Ishikawa (cell line): ENCODE data around the gene JMJD1C.

Experiments
- CEBPB ChIP-seq: IDR thresholded peaks from 2 replicates; pipeline ENCODE4 v1.6.1; 2012
- CREB1 ChIP-seq: IDR thresholded peaks from 2 replicates; pipeline ENCODE4 v1.6.1; 2012; ENCODE audit warnings: low read depth
- EGR1 ChIP-seq: IDR thresholded peaks from 2 replicates; pipeline ENCODE4 v1.6.1; 2012
- EP300 ChIP-seq: IDR thresholded peaks from 2 replicates; pipeline ENCODE4 v1.6.1; 2012; ENCODE audit warnings: borderline replicate concordance
- FOXM1 ChIP-seq: IDR thresholded peaks from 2 replicates; pipeline ENCODE4 v1.6.1; 2012; ENCODE audit warnings: low read depth, borderline replicate concordance
- MAX ChIP-seq: IDR thresholded peaks from 2 replicates; pipeline ENCODE4 v1.6.1; 2012
- NFIC ChIP-seq: IDR thresholded peaks from 2 replicates; pipeline ENCODE4 v1.6.1; 2012
- RAD21 ChIP-seq: IDR thresholded peaks from 2 replicates; pipeline ENCODE4 v1.6.1; 2012; ENCODE audit warnings: low read depth
- TAF1 ChIP-seq: IDR thresholded peaks from 2 replicates; pipeline ENCODE4 v1.6.1; 2012; ENCODE audit warnings: low read depth, mild to moderate bottlenecking
- TCF12 ChIP-seq: IDR thresholded peaks from 2 replicates; pipeline ENCODE4 v1.6.1; 2012; ENCODE audit warnings: low read depth
- TEAD4 ChIP-seq: IDR thresholded peaks from 2 replicates; pipeline ENCODE4 v1.6.1; 2012
- USF1 ChIP-seq: IDR thresholded peaks from 2 replicates; pipeline ENCODE4 v1.6.1; 2012
- YY1 ChIP-seq: IDR thresholded peaks from 2 replicates; pipeline ENCODE4 v1.6.1; 2012; ENCODE audit warnings: low read depth
- ZBTB7A ChIP-seq: IDR thresholded peaks from 2 replicates; pipeline ENCODE4 v1.6.1; 2012; ENCODE audit warnings: low read depth
- TF ChIP-seq, protein P1 (sequence below): IDR thresholded peaks from 2 replicates; pipeline ENCODE4 v1.6.1; 2012; ENCODE audit warnings: low read depth, mild to moderate bottlenecking

JMJD1C gene

GRCh38 chr10:63348245-63348850 lies 117.4 kb downstream of the JMJD1C start:
- TF ChIP-seq CEBPB (no peak), NFIC (no peak), EGR1 (no peak), FOXM1 (no peak)

- TF ChIP-seq EGR1 (no peak), EP300 (no peak), MAX (no peak), ZBTB7A (no peak), RAD21 (no peak), TAF1 (no peak), TEAD4 (no peak), NFIC (no peak)
- TF ChIP-seq, protein P1, sequence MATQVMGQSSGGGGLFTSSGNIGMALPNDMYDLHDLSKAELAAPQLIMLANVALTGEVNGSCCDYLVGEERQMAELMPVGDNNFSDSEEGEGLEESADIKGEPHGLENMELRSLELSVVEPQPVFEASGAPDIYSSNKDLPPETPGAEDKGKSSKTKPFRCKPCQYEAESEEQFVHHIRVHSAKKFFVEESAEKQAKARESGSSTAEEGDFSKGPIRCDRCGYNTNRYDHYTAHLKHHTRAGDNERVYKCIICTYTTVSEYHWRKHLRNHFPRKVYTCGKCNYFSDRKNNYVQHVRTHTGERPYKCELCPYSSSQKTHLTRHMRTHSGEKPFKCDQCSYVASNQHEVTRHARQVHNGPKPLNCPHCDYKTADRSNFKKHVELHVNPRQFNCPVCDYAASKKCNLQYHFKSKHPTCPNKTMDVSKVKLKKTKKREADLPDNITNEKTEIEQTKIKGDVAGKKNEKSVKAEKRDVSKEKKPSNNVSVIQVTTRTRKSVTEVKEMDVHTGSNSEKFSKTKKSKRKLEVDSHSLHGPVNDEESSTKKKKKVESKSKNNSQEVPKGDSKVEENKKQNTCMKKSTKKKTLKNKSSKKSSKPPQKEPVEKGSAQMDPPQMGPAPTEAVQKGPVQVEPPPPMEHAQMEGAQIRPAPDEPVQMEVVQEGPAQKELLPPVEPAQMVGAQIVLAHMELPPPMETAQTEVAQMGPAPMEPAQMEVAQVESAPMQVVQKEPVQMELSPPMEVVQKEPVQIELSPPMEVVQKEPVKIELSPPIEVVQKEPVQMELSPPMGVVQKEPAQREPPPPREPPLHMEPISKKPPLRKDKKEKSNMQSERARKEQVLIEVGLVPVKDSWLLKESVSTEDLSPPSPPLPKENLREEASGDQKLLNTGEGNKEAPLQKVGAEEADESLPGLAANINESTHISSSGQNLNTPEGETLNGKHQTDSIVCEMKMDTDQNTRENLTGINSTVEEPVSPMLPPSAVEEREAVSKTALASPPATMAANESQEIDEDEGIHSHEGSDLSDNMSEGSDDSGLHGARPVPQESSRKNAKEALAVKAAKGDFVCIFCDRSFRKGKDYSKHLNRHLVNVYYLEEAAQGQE, result no peak
Measured at GRCh38 chr10:63346015-63346441, 119.7 kb downstream of the JMJD1C start.

GRCh38 chr10:63344269-63344668 lies 121.5 kb downstream of the JMJD1C start:
- no peak for TF ChIP-seq CEBPB
- TF ChIP-seq, protein P1, result no peak

- TF ChIP-seq MAX (no peak), USF1 (no peak), EGR1 (no peak), YY1 (no peak), TCF12 (no peak), CEBPB (no peak)
Measured at GRCh38 chr10:63343476-63343875, 122.3 kb downstream of the JMJD1C start.

DNA sequence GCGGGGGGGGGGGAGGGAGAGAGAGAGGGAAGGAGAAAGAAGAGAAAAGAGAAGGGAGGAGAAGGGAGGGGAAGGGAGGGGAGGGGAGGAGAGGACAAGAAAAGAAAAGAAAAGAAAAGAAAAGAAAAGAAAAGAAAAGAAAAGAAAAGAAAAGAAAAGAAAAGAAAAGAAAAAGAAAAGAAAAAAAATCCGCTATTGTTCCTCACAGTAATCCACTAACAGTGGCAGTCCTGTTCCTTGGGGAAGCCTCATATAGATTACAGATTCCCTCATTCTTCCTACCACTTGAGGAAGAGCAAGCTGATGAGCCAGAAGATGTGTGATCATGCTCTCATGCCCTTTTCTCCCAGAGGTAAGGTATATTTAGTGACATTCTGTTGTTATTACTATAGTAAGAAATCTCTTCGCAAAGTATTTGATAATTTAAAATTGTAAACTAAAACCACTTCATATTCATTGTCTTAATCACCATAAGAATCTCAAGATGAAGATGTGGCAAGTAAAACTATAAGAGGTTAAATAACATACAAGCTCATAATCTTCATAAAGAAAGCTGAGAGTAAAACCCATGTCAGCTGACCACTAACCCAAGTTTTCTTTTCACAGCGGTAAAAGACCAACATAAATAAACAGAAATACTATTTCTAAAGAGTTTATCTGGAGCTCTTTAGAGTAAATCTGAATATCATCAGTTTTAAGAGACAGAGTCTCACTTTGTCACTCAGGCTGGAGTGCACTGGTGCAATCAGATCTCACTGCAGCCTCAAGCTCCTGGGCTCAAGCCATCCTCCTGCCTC lies 128.1 kb downstream of the JMJD1C start:
- TF ChIP-seq RAD21 (no peak), TEAD4 (no peak), TAF1 (no peak), FOXM1 (no peak), USF1 (no peak), YY1 (no peak), MAX (no peak), NFIC (no peak), EGR1 (no peak), EP300 (no peak), ZBTB7A (no peak), TCF12 (no peak), CREB1 (no peak), CEBPB (no peak)
- TF ChIP-seq, protein P1, result no peak
